HAP-1 (cell line): ENCODE data around the gene CDV3.
"Not testable (repeated sequence)": the region's sequence is repeated elsewhere in the genome, so short reads cannot be mapped to it uniquely, and the experiment has no call there.

ENCODE experiments used
- DNase-seq, 2 experiments: peaks; one replicate each; pipeline ENCODE4 v3.0.0-alpha.2; 2016 to 2020; ENCODE audit warnings: low spot score in 2 of 2
- H3K27me3 ChIP-seq: fragments of 250-450 bp; sonication (Bioruptor Pico); 2 replicates; pipeline ENCODE4 v1.5.1; 2020; ENCODE audit warnings: low read depth, mild to moderate bottlenecking, moderate library complexity
- H3K36me3 ChIP-seq: fragments of 250-450 bp; sonication (Bioruptor Pico); replicated peaks from 2 replicates; pipeline ENCODE4 v1.5.1; 2020; ENCODE audit warnings: mild to moderate bottlenecking
- H3K4me1 ChIP-seq: fragments of 250-450 bp; sonication (Bioruptor Pico); 2 replicates; pipeline ENCODE4 v1.5.1; 2020; ENCODE audit warnings: mild to moderate bottlenecking
- H3K4me3 ChIP-seq: fragments of 250-450 bp; sonication (Bioruptor Pico); 2 replicates; pipeline ENCODE4 v1.5.1; 2020; ENCODE audit warnings: mild to moderate bottlenecking, moderate library complexity
- H3K9me3 ChIP-seq: fragments of 250-450 bp; sonication (Bioruptor Pico); 2 replicates; pipeline ENCODE4 v1.5.1; 2020; ENCODE audit warnings: mild to moderate bottlenecking, moderate library complexity
- in situ Hi-C: fragments of 300-500 bp; cut with MboI; formaldehyde crosslinking; loops from 3 replicates; pipeline ENCODE4 v1.14.3; 2020; ENCODE audit warnings: low sequenced_read_pairs, inconsistent platforms, mixed read lengths

CDV3 gene

GRCh38 chr3:133573629-133574194 is at the start of gene CDV3:
Gene CDV3 (plus strand): TSS chr3:133573686. CDS start chr3:133574045, 359 bp downstream.
- peaks cover 18% of the 10 kb centered on the region for H3K4me1 ChIP-seq
- peaks cover 36% of the 10 kb centered on the region for H3K36me3 ChIP-seq
- in situ Hi-C loops, result loop anchor here (10.0 kb wide), 1 partner anchor 119 kb away; no protein-coding TSS in a partner anchor
- no peaks in the 10 kb centered on the region for H3K9me3 ChIP-seq
- DNase-seq, result peak in 1 of 2 experiments; percentile 31
- no peaks in the 10 kb centered on the region for H3K27me3 ChIP-seq
- H3K4me3 ChIP-seq, result peak within 1 kb of the TSS; percentile 74

- in situ Hi-C loops, H3K4me3 ChIP-seq, DNase-seq, H3K36me3 ChIP-seq, H3K9me3 ChIP-seq, H3K4me1 ChIP-seq, H3K27me3 ChIP-seq: not testable (repeated sequence)
Observed at GRCh38 chr3:133523758-133524157, 49.7 kb upstream of the CDV3 start.

- Histone ChIP-seq H3K4me1 (no peaks in the 10 kb centered on the region), H3K36me3 (no peaks in the 10 kb centered on the region), H3K27me3 (no peaks in the 10 kb centered on the region), H3K4me3 (no peak overlapping the region), H3K9me3 (no peaks in the 10 kb centered on the region)
- in situ Hi-C loops, result no loop called here
- no peak for DNase-seq
Observed at GRCh38 chr3:133525435-133525834, 48.1 kb upstream of the CDV3 start.

- H3K4me3 ChIP-seq, result no peak overlapping the region
- no peaks in the 10 kb centered on the region for H3K36me3 ChIP-seq
- H3K4me1 ChIP-seq, result no peaks in the 10 kb centered on the region
- no peaks in the 10 kb centered on the region for H3K27me3 ChIP-seq
- in situ Hi-C loops, result no loop called here
- DNase-seq, result no peak
- no peaks in the 10 kb centered on the region for H3K9me3 ChIP-seq
Observed at GRCh38 chr3:133527081-133527715, 46.3 kb upstream of the CDV3 start.

GRCh38 chr3:133529809-133530208 is 43.7 kb upstream of the CDV3 start:
- no peaks in the 10 kb centered on the region for H3K9me3 ChIP-seq
- no peaks in the 10 kb centered on the region for H3K4me1 ChIP-seq
- H3K4me3 ChIP-seq, result no peak overlapping the region
- no peak for DNase-seq
- in situ Hi-C loops, result no loop called here
- no peaks in the 10 kb centered on the region for H3K36me3 ChIP-seq
- H3K27me3 ChIP-seq, result no peaks in the 10 kb centered on the region

GRCh38 chr3:133531981-133532380 is 41.5 kb upstream of the CDV3 start:
- Histone ChIP-seq H3K36me3 (no peaks in the 10 kb centered on the region), H3K27me3 (no peaks in the 10 kb centered on the region), H3K4me1 (no peaks in the 10 kb centered on the region), H3K9me3 (no peaks in the 10 kb centered on the region), H3K4me3 (no peak overlapping the region)
- in situ Hi-C loops, result no loop called here
- no peak for DNase-seq

- no peaks in the 10 kb centered on the region for H3K4me1 ChIP-seq
- in situ Hi-C loops, result no loop called here
- H3K36me3 ChIP-seq, result no peaks in the 10 kb centered on the region
- no peaks in the 10 kb centered on the region for H3K27me3 ChIP-seq
- H3K4me3 ChIP-seq, result no peak overlapping the region
- no peak for DNase-seq
- H3K9me3 ChIP-seq, result no peaks in the 10 kb centered on the region
Observed at GRCh38 chr3:133532951-133533350, 40.5 kb upstream of the CDV3 start.

- Histone ChIP-seq H3K27me3 (no peaks in the 10 kb centered on the region), H3K36me3 (no peaks in the 10 kb centered on the region), H3K4me3 (no peak overlapping the region), H3K4me1 (no peaks in the 10 kb centered on the region), H3K9me3 (no peaks in the 10 kb centered on the region)
- DNase-seq, result no peak
- in situ Hi-C loops, result no loop called here
Observed at GRCh38 chr3:133535971-133536881, 37.3 kb upstream of the CDV3 start.

GRCh38 chr3:133537131-133537530 is 36.4 kb upstream of the CDV3 start:
- H3K27me3 ChIP-seq, DNase-seq, H3K9me3 ChIP-seq, H3K36me3 ChIP-seq, in situ Hi-C loops, H3K4me1 ChIP-seq, H3K4me3 ChIP-seq: not testable (repeated sequence)

- Histone ChIP-seq H3K4me3 (no peak overlapping the region), H3K4me1 (no peaks in the 10 kb centered on the region), H3K9me3 (no peaks in the 10 kb centered on the region), H3K36me3 (no peaks in the 10 kb centered on the region), H3K27me3 (no peaks in the 10 kb centered on the region)
- no peak for DNase-seq
- in situ Hi-C loops, result no loop called here
Observed at GRCh38 chr3:133538154-133538553, 35.3 kb upstream of the CDV3 start.

GRCh38 chr3:133540896-133541674 is 32.4 kb upstream of the CDV3 start:
- H3K4me3 ChIP-seq, result no peak overlapping the region
- H3K27me3 ChIP-seq, result no peaks in the 10 kb centered on the region
- DNase-seq, result no peak
- H3K36me3 ChIP-seq, result no peaks in the 10 kb centered on the region
- in situ Hi-C loops, result no loop called here
- no peaks in the 10 kb centered on the region for H3K9me3 ChIP-seq
- no peaks in the 10 kb centered on the region for H3K4me1 ChIP-seq

- no peak overlapping the region for H3K4me3 ChIP-seq
- in situ Hi-C loops, result no loop called here
- H3K27me3 ChIP-seq, result no peaks in the 10 kb centered on the region
Observed at GRCh38 chr3:133542871-133543270, 30.6 kb upstream of the CDV3 start.

GRCh38 chr3:133544983-133545382 is 28.5 kb upstream of the CDV3 start:
- DNase-seq, H3K4me3 ChIP-seq, H3K27me3 ChIP-seq, H3K36me3 ChIP-seq, H3K4me1 ChIP-seq, H3K9me3 ChIP-seq, in situ Hi-C loops: not testable (repeated sequence)

More at GRCh38 chr3:133542871-133543270, 30.6 kb upstream of the CDV3 start:
- no peaks in the 10 kb centered on the region for H3K4me1 ChIP-seq
- H3K9me3 ChIP-seq, result no peaks in the 10 kb centered on the region
- DNase-seq, result no peak
- no peaks in the 10 kb centered on the region for H3K36me3 ChIP-seq
